ENCODE results near the gene LRRC8A. TPM values are rescaled to one million over a fixed set of nuclear protein-coding genes. Genes with fewer than 3 reads are reported as not detected.
A peak's percentile ranks its signal among the peaks of the same experiment; 100 is the strongest.

LRRC8A gene
- total RNA-seq, 1 donor from 2014 or later = 68.1 TPM

- peak overlapping the region; percentile 74 for H3K27ac ChIP-seq
- ATAC-seq (peak; percentile 62), DNase-seq (no peak)
- peaks cover 32% of the 10 kb centered on the region for H3K4me1 ChIP-seq
- TF ChIP-seq CTCF (IDR thresholded peaks at IDR 0.05) = no peak
- peaks cover 15% of the 10 kb centered on the region for H3K36me3 ChIP-seq
- H3K9me3 ChIP-seq = no peaks in the 10 kb centered on the region
- no peak overlapping the region for H3K4me3 ChIP-seq
- H3K27me3 ChIP-seq = no peaks in the 10 kb centered on the region
- intact Hi-C loops (cut with DNase I) = no loop called here
Measured at GRCh38 chr9:128902351-128903078, 20.6 kb downstream of the LRRC8A start.

GRCh38 chr9:128903079-128903461 lies 21.1 kb downstream of the LRRC8A start:
- no peak for TF ChIP-seq CTCF (IDR thresholded peaks at IDR 0.05)
- Histone ChIP-seq H3K27me3 (no peaks in the 10 kb centered on the region), H3K9me3 (no peaks in the 10 kb centered on the region), H3K4me1 (peaks cover 29% of the 10 kb centered on the region), H3K4me3 (no peak overlapping the region), H3K27ac (peak overlapping the region; percentile 74), H3K36me3 (peaks cover 18% of the 10 kb centered on the region)
- intact Hi-C loops (cut with DNase I) = no loop called here
- DNase-seq (no peak), ATAC-seq (no peak)

- intact Hi-C loops (cut with DNase I) = no loop called here
- H3K27ac ChIP-seq = no peak overlapping the region
- DNase-seq = no peak
- no peak for TF ChIP-seq CTCF (IDR thresholded peaks at IDR 0.05)
- H3K4me3 ChIP-seq = no peak overlapping the region
- no peaks in the 10 kb centered on the region for H3K9me3 ChIP-seq
- H3K36me3 ChIP-seq = peaks cover 22% of the 10 kb centered on the region
- H3K4me1 ChIP-seq = peaks cover 27% of the 10 kb centered on the region
- ATAC-seq = no peak
- no peaks in the 10 kb centered on the region for H3K27me3 ChIP-seq
Measured at GRCh38 chr9:128903871-128904620, 22.1 kb downstream of the LRRC8A start.

- H3K36me3 ChIP-seq = peaks cover 33% of the 10 kb centered on the region
- no peaks in the 10 kb centered on the region for H3K9me3 ChIP-seq
- no peak overlapping the region for H3K4me3 ChIP-seq
- no peak overlapping the region for H3K27ac ChIP-seq
- TF ChIP-seq CTCF (IDR thresholded peaks at IDR 0.05) = no peak
- ATAC-seq = no peak
- DNase-seq = no peak
- intact Hi-C loops (cut with DNase I) = no loop called here
- H3K4me1 ChIP-seq = peaks cover 20% of the 10 kb centered on the region
- H3K27me3 ChIP-seq = no peaks in the 10 kb centered on the region
Measured at GRCh38 chr9:128905964-128906363, 24.0 kb downstream of the LRRC8A start.

- H3K27me3 ChIP-seq = no peaks in the 10 kb centered on the region
- intact Hi-C loops (cut with DNase I) = no loop called here
- H3K36me3 ChIP-seq = peaks cover 33% of the 10 kb centered on the region
- H3K27ac ChIP-seq = no peak overlapping the region
- DNase-seq (no peak), ATAC-seq (no peak)
- no peak overlapping the region for H3K4me3 ChIP-seq
- peaks cover 20% of the 10 kb centered on the region for H3K4me1 ChIP-seq
- no peaks in the 10 kb centered on the region for H3K9me3 ChIP-seq
- no peak for TF ChIP-seq CTCF (IDR thresholded peaks at IDR 0.05)
Measured at GRCh38 chr9:128906741-128907140, 24.8 kb downstream of the LRRC8A start.

Data from upper lobe of right lung (tissue), 1 donor.